Urinary bladder (tissue), 4 donors: ENCODE results near the gene OR2L2. TPM values are rescaled to one million over a fixed set of nuclear protein-coding genes. Genes with fewer than 3 reads are reported as not detected.
"Not testable (repeated sequence)": the region's sequence is repeated elsewhere in the genome, so short reads cannot be mapped to it uniquely, and the experiment has no call there.

Experiments
- DNase-seq: peaks from one replicate; pipeline ENCODE4 v3.0.0-alpha.2; 2015; ENCODE audit errors: extremely low spot score
- H3K27ac ChIP-seq: one replicate; pipeline ENCODE4 v1.5.1; 2013; ENCODE audit warnings: low read depth, mild to moderate bottlenecking, moderate library complexity
- H3K36me3 ChIP-seq: one replicate; pipeline ENCODE4 v1.6.1; 2013; ENCODE audit warnings: mild to moderate bottlenecking, moderate library complexity; ENCODE audit not compliant: insufficient read depth
- H3K4me1 ChIP-seq: one replicate; pipeline ENCODE4 v1.6.1; 2013; ENCODE audit warnings: mild to moderate bottlenecking, moderate library complexity; ENCODE audit not compliant: insufficient read depth
- H3K4me3 ChIP-seq: one replicate; pipeline ENCODE4 v1.5.1; 2013; ENCODE audit warnings: low read depth, low read length
- WGBS: extraction: QIAGEN DNeasy Blood & Tissue Kit; methylation state at CpG from one replicate; pipeline ENCODE4 v1.1.7; 2013; 5-methylcytosine and 5-hydroxymethylcytosine counted together
- polyA plus RNA-seq: library from polyadenylated mRNA; stranded (reverse); fragments of 200-250 nt; gene quantifications from one replicate; pipeline ENCODE4 v1.2.3, GENCODE V29; 2013
- small RNA-seq: library from RNA; depleted of rRNA; stranded (forward); fragments of <200 nt; gene quantifications from one replicate; pipeline ENCODE3, GENCODE V24; 2014
- total RNA-seq: library from RNA; depleted of rRNA; stranded (reverse); fragments of >200 nt; gene quantifications from one replicate; pipeline ENCODE4 v1.2.3, GENCODE V29; 2014
- donor health status: healthy with polysubstance abuse.
- donor health status: healthy.

The OR2L2 gene
- total and polyA plus RNA-seq, 2 donors = 0.01 to 0.11 TPM

DNA sequence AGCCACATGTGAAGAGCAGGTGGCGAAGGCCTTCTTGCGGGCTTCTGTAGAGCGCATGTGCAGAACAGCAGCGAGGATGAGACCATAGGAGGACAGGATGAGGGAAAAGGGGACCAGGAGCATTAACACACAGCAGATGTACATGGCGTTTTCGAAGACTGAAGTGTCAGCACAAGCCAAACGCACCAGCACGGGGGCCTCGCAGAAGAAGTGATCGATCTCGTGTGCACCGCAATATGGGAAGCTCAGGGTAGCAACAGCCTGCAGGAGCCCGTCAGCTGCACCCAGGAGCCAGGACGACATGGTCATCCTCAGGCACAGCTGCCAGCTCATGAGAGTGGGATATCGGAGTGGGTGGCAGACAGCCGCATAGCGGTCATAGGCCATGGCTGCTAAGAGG, 54.0 kb downstream of the OR2L2 start:
- H3K4me3 ChIP-seq, H3K36me3 ChIP-seq, DNase-seq, H3K27ac ChIP-seq, H3K4me1 ChIP-seq: not testable (repeated sequence)
- 82% methylated on average over 11 of the region's 17 CpGs for WGBS

Small RNAs within 50 kb of the gene (small RNA-seq; reads per million reads assigned to genes)
- gene RF00019 = not detected

Other genes starting within 250 kb of the OR2L2 start
- not detected for gene OR14A16, start 206.0 kb upstream of the OR2L2 start, total RNA-seq
- not detected for gene OR14A16, start 206.0 kb upstream of the OR2L2 start, polyA plus RNA-seq
- not detected for gene OR11L1, start 188.2 kb upstream of the OR2L2 start, total RNA-seq
- gene OR11L1, start 188.2 kb upstream of the OR2L2 start, polyA plus RNA-seq = not detected
- 3.1 TPM for gene TRIM58, start 172.9 kb upstream of the OR2L2 start, total RNA-seq
- 0.43 TPM for gene TRIM58, start 172.9 kb upstream of the OR2L2 start, polyA plus RNA-seq
- gene OR2W3, start 134.5 kb upstream of the OR2L2 start, total RNA-seq = 0.53 TPM
- 0.47 TPM for gene OR2W3, start 134.5 kb upstream of the OR2L2 start, polyA plus RNA-seq
- gene OR2T8, start 109.8 kb upstream of the OR2L2 start, total RNA-seq = not detected
- not detected for gene OR2T8, start 109.8 kb upstream of the OR2L2 start, polyA plus RNA-seq
- gene OR2AJ1, start 105.2 kb upstream of the OR2L2 start, total RNA-seq = not detected
- gene OR2AJ1, start 105.2 kb upstream of the OR2L2 start, polyA plus RNA-seq = not detected
- 0.53 TPM for gene OR2L8, start 81.2 kb upstream of the OR2L2 start, total RNA-seq
- not detected for gene OR2L8, start 81.2 kb upstream of the OR2L2 start, polyA plus RNA-seq
- not detected for gene OR2AK2, start 64.8 kb upstream of the OR2L2 start, total RNA-seq
- not detected for gene OR2AK2, start 64.8 kb upstream of the OR2L2 start, polyA plus RNA-seq
- gene OR2L5, start 16.4 kb upstream of the OR2L2 start, total RNA-seq = not detected
- not detected for gene OR2L5, start 16.4 kb upstream of the OR2L2 start, polyA plus RNA-seq
- gene OR2L3, start 16.8 kb downstream of the OR2L2 start, total RNA-seq = not detected
- not detected for gene OR2L3, start 16.8 kb downstream of the OR2L2 start, polyA plus RNA-seq
- not detected for gene OR2L13, start 65.1 kb downstream of the OR2L2 start, total RNA-seq
- 0.04 TPM for gene OR2L13, start 65.1 kb downstream of the OR2L2 start, polyA plus RNA-seq
- gene OR2M5, start 115.1 kb downstream of the OR2L2 start, total RNA-seq = not detected
- not detected for gene OR2M5, start 115.1 kb downstream of the OR2L2 start, polyA plus RNA-seq
- not detected for gene OR2M2, start 144.8 kb downstream of the OR2L2 start, total RNA-seq
- not detected for gene OR2M2, start 144.8 kb downstream of the OR2L2 start, polyA plus RNA-seq
- not detected for gene OR2M3, start 167.2 kb downstream of the OR2L2 start, total RNA-seq
- gene OR2M3, start 167.2 kb downstream of the OR2L2 start, polyA plus RNA-seq = not detected
- gene OR2M4, start 201.3 kb downstream of the OR2L2 start, total RNA-seq = not detected
- gene OR2M4, start 201.3 kb downstream of the OR2L2 start, polyA plus RNA-seq = not detected
- not detected for gene OR2T33, start 247.9 kb downstream of the OR2L2 start, total RNA-seq
- gene OR2T33, start 247.9 kb downstream of the OR2L2 start, polyA plus RNA-seq = not detected